Kidney tubule cell (primary cell): Measurements from ENCODE around the gene NRARP.
A peak's percentile ranks its signal among the peaks of the same experiment; 100 is the strongest.

Experiments
- DNase-seq: peaks from one replicate; pipeline ENCODE4 v3.0.0-alpha.2; 2018; ENCODE audit warnings: low spot score

The NRARP gene

DNA sequence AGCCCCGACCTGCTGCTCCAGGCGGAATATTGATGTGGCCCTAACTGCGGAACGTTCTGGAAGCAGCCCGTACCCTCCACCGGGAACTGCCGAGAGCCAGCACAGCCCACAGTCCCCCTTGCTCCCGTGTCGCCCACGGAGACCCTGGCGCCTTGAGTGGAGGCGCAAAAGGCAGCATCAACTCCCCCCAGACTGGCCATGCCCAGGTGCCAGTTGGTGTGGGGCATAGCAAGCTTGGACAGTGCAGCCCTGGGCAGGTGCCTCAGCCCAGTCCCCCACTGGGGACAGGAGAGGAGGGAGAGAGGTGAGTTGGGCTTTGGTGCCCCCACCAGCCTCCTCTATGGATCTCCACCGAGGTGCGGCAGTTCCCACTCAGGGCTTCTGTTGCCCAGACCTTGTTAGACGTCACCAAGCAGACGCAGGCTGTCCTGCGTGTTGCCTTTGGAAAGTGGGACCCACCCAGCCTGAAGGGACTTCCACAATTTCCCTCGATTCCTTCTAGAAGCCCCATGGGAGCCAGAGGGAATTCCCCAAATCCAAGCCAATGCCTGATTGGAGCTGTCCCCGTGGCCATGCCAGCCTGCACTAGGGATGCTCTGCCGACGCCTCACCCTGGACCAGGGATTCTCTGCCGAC is 19.8 kb upstream of the NRARP start:
- no peak for DNase-seq

DNA sequence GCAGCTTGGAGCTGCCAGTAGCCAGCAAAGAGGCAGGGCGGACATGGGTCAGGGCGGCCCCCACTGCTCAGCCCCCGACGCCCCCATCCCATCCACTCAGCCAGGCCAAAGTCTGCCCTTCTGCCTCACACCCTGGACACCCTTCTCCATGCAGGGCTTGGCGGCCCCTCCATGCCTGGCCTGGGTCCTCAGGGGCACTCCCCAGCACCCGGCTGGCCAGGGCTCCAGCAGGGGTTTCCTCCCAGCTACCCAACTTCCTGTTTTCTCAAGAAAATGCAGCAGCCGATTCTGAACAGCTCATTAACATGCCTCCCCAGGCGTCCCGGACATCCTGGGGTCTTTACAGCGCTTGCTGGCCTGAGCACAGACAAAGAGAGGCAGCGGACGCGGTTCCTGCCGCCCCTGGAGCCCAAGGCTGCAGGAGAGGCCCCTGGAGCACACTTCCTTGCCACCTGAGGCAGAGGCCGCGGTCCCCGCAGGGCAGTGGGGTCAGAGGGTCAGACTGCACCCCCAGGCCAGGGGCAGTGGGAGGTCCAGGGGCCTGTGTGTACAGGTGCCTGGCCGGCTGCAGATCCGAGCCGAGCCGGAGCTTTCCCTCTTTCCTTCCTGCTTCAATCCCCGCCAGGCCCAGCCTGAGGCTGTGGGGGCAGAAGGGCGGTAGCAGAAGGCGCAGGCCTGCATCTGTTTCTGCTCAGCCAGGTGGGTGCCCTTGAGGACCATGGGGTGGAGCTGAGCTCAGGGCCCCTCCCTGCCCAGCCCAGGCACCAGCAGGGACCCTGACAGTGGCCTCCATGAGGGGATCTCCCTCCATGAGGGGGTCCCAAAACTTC is 18.7 kb upstream of the NRARP start:
- no peak for DNase-seq

GRCh38 chr9:137319739-137320551 is 17.9 kb upstream of the NRARP start:
- DNase-seq = no peak

GRCh38 chr9:137319011-137319738 is 17.1 kb upstream of the NRARP start:
- no peak for DNase-seq

DNA sequence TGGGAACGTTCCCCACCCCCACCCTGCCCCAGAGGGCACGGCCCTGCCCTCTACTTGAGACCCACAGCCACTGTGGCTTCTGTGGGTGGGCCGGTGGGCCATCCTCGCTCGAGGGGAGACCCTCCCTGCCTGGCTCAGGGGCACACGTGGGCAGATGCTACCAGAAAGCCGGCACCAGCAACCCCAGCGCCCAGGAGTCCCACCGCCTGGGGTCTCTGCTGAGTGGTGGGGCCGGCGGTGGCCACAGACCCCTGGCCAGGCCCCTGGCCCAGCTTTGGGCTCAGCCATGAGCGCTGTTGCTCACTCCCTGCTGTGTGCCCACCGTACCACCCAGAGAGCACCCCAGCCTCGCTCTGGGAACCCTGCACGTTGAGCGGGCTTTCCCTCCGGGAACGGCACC is 16.5 kb upstream of the NRARP start:
- no peak for DNase-seq

- no peak for DNase-seq
Observed at GRCh38 chr9:137317718-137318511, 15.8 kb upstream of the NRARP start.

- no peak for DNase-seq
Observed at GRCh38 chr9:137317021-137317717, 15.1 kb upstream of the NRARP start.

DNA sequence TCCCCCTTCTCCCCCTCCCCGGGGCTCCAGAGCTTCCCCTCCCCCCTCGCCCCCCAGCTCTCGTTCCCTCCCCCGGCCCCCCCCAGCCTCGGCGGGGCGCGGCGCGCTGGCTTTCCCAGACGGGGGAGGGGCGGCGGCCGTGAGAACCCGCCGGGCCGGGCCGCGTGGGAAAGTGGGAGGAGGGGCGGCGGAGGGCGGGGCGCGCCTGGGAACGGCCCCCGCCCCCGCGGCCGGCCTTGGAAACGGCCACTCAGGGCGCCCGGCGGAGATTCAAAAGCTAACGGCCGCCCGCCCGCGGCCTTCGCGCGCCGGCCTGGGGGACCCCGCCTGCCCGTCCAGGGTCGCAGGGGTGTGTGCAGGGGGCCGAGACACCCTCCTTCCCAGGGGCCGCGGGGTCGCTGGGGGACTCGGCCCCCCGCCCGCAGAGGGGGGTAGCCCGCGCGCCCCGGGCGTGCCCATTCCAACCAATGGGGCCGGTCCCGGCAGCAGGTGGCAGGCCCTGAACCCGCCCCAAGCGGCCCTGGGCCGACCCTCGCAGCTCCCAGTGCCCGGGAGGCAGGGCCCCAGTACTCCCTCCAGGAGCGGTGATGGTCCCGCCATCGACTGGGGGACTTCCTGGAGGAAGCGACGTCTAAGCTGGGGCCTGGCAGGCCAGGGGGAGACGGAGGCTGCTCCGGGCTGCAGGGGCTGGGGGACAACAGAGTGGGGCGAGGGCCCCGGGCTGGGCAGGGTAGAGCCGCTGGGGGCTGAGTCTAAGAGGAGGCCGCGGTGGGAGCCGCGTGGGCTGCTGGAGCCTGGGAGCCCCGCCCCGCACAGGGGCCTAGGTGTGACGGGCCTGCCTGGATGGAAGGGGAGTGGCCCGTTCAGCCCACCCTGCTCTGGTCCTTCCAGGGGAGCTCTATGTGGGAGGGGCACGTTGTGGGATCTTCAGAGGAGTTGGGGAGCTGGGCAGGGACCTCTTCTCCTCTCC is 14.2 kb upstream of the NRARP start:
- DNase-seq = no peak

GRCh38 chr9:137315581-137316011 is 13.5 kb upstream of the NRARP start:
- DNase-seq = no peak

- DNase-seq = no peak
Observed at GRCh38 chr9:137314561-137315560, 12.8 kb upstream of the NRARP start.

DNA sequence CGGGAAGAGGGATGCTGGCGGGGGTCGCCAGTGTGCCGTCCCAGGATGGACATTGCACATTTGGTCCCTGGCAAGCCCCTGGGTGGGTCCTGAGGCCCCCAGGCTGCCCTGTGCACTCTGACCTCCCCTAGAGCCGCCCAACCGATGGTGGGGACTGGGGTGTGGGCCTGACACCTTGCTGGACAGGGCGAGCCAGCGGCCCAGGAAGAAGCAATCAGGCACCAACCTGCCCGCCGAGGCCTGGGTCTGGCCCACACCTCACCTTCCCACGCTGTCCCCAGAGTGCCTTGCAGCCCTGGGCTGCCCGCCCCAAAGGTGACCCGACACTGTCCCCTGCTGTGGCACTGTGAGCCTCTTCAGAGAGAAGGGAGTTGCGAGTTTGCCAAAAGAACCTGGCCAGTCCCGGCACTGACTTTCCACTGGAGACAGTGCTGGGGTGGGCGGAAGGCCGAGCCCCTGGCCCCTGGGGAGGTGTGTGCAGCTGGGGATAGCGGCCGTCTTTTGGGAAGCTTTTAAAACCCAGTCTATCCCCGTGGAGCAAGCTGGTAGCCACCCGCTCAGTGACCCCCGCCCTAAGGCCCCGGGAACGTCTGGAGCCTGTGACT is 12.0 kb upstream of the NRARP start:
- no peak for DNase-seq

GRCh38 chr9:137313326-137313936 is 11.4 kb upstream of the NRARP start:
- no peak for DNase-seq

DNA sequence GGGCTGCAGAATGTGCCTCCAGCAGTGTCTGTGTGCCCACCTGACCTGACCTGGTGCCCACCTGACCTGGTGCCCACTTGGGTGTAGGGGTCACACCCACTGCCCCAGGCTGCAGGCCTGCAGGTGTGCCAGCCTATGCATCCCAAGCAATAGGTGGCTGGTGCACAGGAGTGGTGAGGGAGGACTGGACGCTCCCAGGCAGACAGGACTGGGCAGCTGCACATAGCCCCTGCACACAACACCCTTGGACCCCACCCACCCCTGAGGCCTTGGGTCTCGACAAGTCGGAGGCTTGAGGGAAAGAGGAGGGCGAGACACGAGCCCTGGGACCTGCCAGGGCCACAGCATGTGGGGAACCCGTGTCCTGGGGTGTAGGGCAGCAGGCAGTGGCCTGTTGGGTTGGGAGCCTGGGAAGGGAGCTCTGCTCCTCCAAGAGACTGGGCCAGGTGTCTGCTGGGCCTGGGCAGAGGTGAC is 10.8 kb upstream of the NRARP start:
- no peak for DNase-seq

GRCh38 chr9:137311986-137312851 is 10.1 kb upstream of the NRARP start:
- DNase-seq = no peak

DNA sequence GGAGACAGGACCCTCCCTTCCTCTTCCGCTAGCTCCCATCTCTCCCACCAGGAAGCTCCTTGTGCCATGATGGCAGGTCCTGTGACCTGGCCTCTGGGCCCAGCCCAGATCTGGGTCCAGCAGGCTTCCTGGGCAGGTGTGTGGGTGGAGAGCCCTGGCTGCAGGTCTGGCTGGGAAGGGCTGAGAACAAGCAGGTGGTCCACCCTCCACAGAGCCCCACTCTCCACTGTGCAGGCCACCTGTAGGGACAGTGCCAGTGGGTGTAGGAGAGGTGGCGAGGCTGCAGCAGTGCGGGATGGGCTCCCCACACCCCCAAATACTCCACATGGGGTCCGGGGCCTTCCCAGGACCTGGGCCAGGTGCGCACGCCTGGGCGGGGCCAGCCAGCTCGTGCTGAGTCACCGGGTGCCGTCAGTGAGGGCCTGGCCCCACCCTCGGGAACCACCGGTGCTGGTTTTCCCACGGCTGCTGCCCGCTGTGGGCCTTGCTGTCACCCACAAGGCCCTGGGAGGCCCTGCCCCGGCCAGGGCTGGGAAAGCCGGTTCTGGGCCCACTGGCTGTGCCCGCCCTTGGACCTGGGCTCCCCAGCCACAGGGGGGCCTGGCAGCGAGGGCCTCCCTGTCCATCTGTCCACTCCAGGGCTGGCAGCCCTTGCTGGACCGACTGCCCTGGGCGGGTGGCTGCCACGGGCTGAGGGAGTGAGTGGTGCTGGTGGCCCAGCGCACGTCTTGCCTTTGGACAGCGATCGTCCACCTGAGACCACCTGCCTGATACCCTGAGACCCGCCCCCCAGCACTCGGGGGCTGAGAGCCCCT is 9.3 kb upstream of the NRARP start:
- peak; percentile 66 for DNase-seq
